Activated T-helper 1 cell treated with anti-CD3 and anti-CD28 coated beads, Interleukin-12 subunit alpha, Interleukin-12 subunit beta, Interleukin-2, Interleukin-4 antibody, amounts not matched to agents 30 ng/mL and 10 ng/mL and 1 ng/mL, durations not matched to agents 14 hours and 24 hours and 36 hours (primary cell): Measurements from ENCODE around the gene KRTAP10-1. TPM values are rescaled to one million over a fixed set of nuclear protein-coding genes. Genes with fewer than 3 reads are reported as not detected.
"Not testable (repeated sequence)": the region's sequence is repeated elsewhere in the genome, so short reads cannot be mapped to it uniquely, and the experiment has no call there.

Experiments
- DNase-seq: peaks from one replicate; pipeline ENCODE4 v3.0.0; 2021; ENCODE audit warnings: low spot score
- H3K27ac Mint-ChIP-seq: one replicate; pipeline ENCODE4 v1.8.0; 2021; ENCODE audit warnings: mild to moderate bottlenecking, mixed read lengths
- H3K27me3 Mint-ChIP-seq: one replicate; pipeline ENCODE4 v1.8.0; 2022; ENCODE audit warnings: mild to moderate bottlenecking, moderate library complexity, mixed read lengths; ENCODE audit not compliant: insufficient read depth
- H3K36me3 Mint-ChIP-seq: one replicate; pipeline ENCODE4 v1.8.0; 2021; ENCODE audit warnings: low read depth, mixed read lengths
- H3K4me1 Mint-ChIP-seq: one replicate; pipeline ENCODE4 v1.8.0; 2021; ENCODE audit warnings: low read depth, mixed read lengths
- H3K4me3 Mint-ChIP-seq: one replicate; pipeline ENCODE4 v1.8.0; 2021; ENCODE audit warnings: mild to moderate bottlenecking, moderate library complexity, mixed read lengths
- H3K9me3 Mint-ChIP-seq: one replicate; pipeline ENCODE4 v1.8.0; 2021; ENCODE audit warnings: mixed read lengths
- intact Hi-C: fragments of 100-400 bp; cut with micrococcal nuclease; formaldehyde crosslinking; loops from one replicate; pipeline ENCODE4 v1.15.1; 2024
- total RNA-seq: library from RNA; stranded (reverse); gene quantifications from 2 replicates; pipeline ENCODE4 v1.2.3, GENCODE V29; 2022

Gene KRTAP10-1
- total RNA-seq, 1 donor from 2014 or later, result not detected

GRCh38 chr21:44550285-44550684 lies 10.3 kb upstream of the KRTAP10-1 start:
- H3K27me3 Mint-ChIP-seq, H3K27ac Mint-ChIP-seq, DNase-seq, H3K4me3 Mint-ChIP-seq, intact Hi-C loops: not testable (repeated sequence)
- peaks cover 10% of the 10 kb centered on the region for H3K36me3 Mint-ChIP-seq
- H3K9me3 Mint-ChIP-seq, result peaks cover 25% of the 10 kb centered on the region
- peaks cover 11% of the 10 kb centered on the region for H3K4me1 Mint-ChIP-seq

- Mint-ChIP-seq H3K27me3 (no peaks in the 10 kb centered on the region), H3K9me3 (peaks cover 25% of the 10 kb centered on the region), H3K27ac (no peak overlapping the region), H3K4me1 (peaks cover 11% of the 10 kb centered on the region), H3K4me3 (no peak overlapping the region), H3K36me3 (peaks cover 10% of the 10 kb centered on the region)
- DNase-seq, result no peak
- intact Hi-C loops, result no loop called here
These were observed 9.7 kb upstream of the KRTAP10-1 start for GRCh38 chr21:44549525-44550211.

- DNase-seq, result no peak
- no peak overlapping the region for H3K4me3 Mint-ChIP-seq
- no peak overlapping the region for H3K27ac Mint-ChIP-seq
- intact Hi-C loops, result no loop called here
- H3K27me3 Mint-ChIP-seq, result no peaks in the 10 kb centered on the region
- H3K4me1 Mint-ChIP-seq, result peaks cover 11% of the 10 kb centered on the region
- peaks cover 25% of the 10 kb centered on the region for H3K9me3 Mint-ChIP-seq
- peaks cover 10% of the 10 kb centered on the region for H3K36me3 Mint-ChIP-seq
These were observed 8.9 kb upstream of the KRTAP10-1 start for GRCh38 chr21:44548922-44549321.

GRCh38 chr21:44548381-44548780 lies 8.4 kb upstream of the KRTAP10-1 start:
- Mint-ChIP-seq H3K36me3 (peaks cover 10% of the 10 kb centered on the region), H3K4me3 (peak overlapping the region; percentile 16), H3K9me3 (peaks cover 25% of the 10 kb centered on the region), H3K27me3 (no peaks in the 10 kb centered on the region), H3K27ac (no peak overlapping the region), H3K4me1 (peaks cover 11% of the 10 kb centered on the region)
- intact Hi-C loops, result no loop called here
- DNase-seq, result no peak

- Mint-ChIP-seq H3K27ac (peak overlapping the region; percentile 70), H3K4me3 (peak overlapping the region; percentile 61), H3K36me3 (peaks cover 10% of the 10 kb centered on the region), H3K9me3 (peaks cover 25% of the 10 kb centered on the region), H3K27me3 (no peaks in the 10 kb centered on the region), H3K4me1 (peaks cover 11% of the 10 kb centered on the region)
- no peak for DNase-seq
- intact Hi-C loops, result no loop called here
These were observed 7.8 kb upstream of the KRTAP10-1 start for GRCh38 chr21:44547656-44548331.

- intact Hi-C loops, result no loop called here
- Mint-ChIP-seq H3K4me1 (peaks cover 11% of the 10 kb centered on the region), H3K27ac (no peak overlapping the region), H3K4me3 (no peak overlapping the region), H3K27me3 (peaks cover 2% of the 10 kb centered on the region), H3K36me3 (peaks cover 10% of the 10 kb centered on the region), H3K9me3 (peaks cover 25% of the 10 kb centered on the region)
- DNase-seq, result no peak
These were observed 4.6 kb upstream of the KRTAP10-1 start for GRCh38 chr21:44544566-44544965.

- H3K4me1 Mint-ChIP-seq, result peaks cover 9% of the 10 kb centered on the region
- H3K36me3 Mint-ChIP-seq, result peaks cover 10% of the 10 kb centered on the region
- intact Hi-C loops, result no loop called here
- H3K27me3 Mint-ChIP-seq, result peaks cover 5% of the 10 kb centered on the region
- H3K9me3 Mint-ChIP-seq, result peaks cover 24% of the 10 kb centered on the region
- DNase-seq, result no peak
- H3K4me3 Mint-ChIP-seq, result no peak overlapping the region
- no peak overlapping the region for H3K27ac Mint-ChIP-seq
These were observed 2.7 kb upstream of the KRTAP10-1 start for GRCh38 chr21:44542716-44543115.

GRCh38 chr21:44540741-44541288 lies 820 bp upstream of the KRTAP10-1 start:
- no peaks in the 10 kb centered on the region for H3K4me1 Mint-ChIP-seq
- peaks cover 6% of the 10 kb centered on the region for H3K9me3 Mint-ChIP-seq
- H3K27ac Mint-ChIP-seq, result no peak overlapping the region
- no peaks in the 10 kb centered on the region for H3K36me3 Mint-ChIP-seq
- peaks cover 5% of the 10 kb centered on the region for H3K27me3 Mint-ChIP-seq
- DNase-seq, result no peak
- H3K4me3 Mint-ChIP-seq, result no peak overlapping the region
- intact Hi-C loops, result no loop called here

- intact Hi-C loops, result no loop called here
- Mint-ChIP-seq H3K4me1 (no peaks in the 10 kb centered on the region), H3K27ac (no peak overlapping the region), H3K36me3 (no peaks in the 10 kb centered on the region), H3K9me3 (no peaks in the 10 kb centered on the region), H3K27me3 (peaks cover 5% of the 10 kb centered on the region), H3K4me3 (no peak overlapping the region)
- DNase-seq, result no peak
These were observed 949 bp downstream of the KRTAP10-1 start for GRCh38 chr21:44539046-44539445.

GRCh38 chr21:44537930-44538911 lies 1.8 kb downstream of the KRTAP10-1 start:
- Mint-ChIP-seq H3K4me1 (no peaks in the 10 kb centered on the region), H3K27me3 (peaks cover 5% of the 10 kb centered on the region), H3K4me3 (no peak overlapping the region), H3K27ac (no peak overlapping the region), H3K36me3 (no peaks in the 10 kb centered on the region), H3K9me3 (no peaks in the 10 kb centered on the region)
- no peak for DNase-seq
- intact Hi-C loops, result no loop called here

GRCh38 chr21:44535963-44536362 lies 4.0 kb downstream of the KRTAP10-1 start:
- no peaks in the 10 kb centered on the region for H3K4me1 Mint-ChIP-seq
- no peaks in the 10 kb centered on the region for H3K36me3 Mint-ChIP-seq
- no peak for DNase-seq
- intact Hi-C loops, result no loop called here
- peaks cover 4% of the 10 kb centered on the region for H3K27me3 Mint-ChIP-seq
- H3K4me3 Mint-ChIP-seq, result no peak overlapping the region
- no peak overlapping the region for H3K27ac Mint-ChIP-seq
- H3K9me3 Mint-ChIP-seq, result no peaks in the 10 kb centered on the region

GRCh38 chr21:44534688-44535087 lies 5.3 kb downstream of the KRTAP10-1 start:
- H3K27me3 Mint-ChIP-seq, result peaks cover 3% of the 10 kb centered on the region
- no peak for DNase-seq

More at GRCh38 chr21:44534688-44535087, 5.3 kb downstream of the KRTAP10-1 start:
- Mint-ChIP-seq H3K27ac (no peak overlapping the region), H3K4me1 (no peaks in the 10 kb centered on the region), H3K4me3 (no peak overlapping the region), H3K36me3 (no peaks in the 10 kb centered on the region), H3K9me3 (no peaks in the 10 kb centered on the region)
- intact Hi-C loops, result no loop called here
